HL-60 (cell line): ENCODE measurements around the gene ATP1B1.

Source experiments
- CTCF ChIP-seq: IDR thresholded peaks from one replicate; pipeline ENCODE4 v1.5.1; 2011; ENCODE audit warnings: low read length, control low read depth, inconsistent platforms; ENCODE audit not compliant: insufficient read depth
- GABPA ChIP-seq: IDR thresholded peaks from 2 replicates; pipeline ENCODE4 v1.6.1; 2012; ENCODE audit warnings: low read depth
- POLR2AphosphoS5 ChIP-seq: IDR thresholded peaks from 2 replicates; pipeline ENCODE4 v1.6.1; 2012; ENCODE audit warnings: low read depth
- REST ChIP-seq: IDR thresholded peaks from 2 replicates; pipeline ENCODE4 v1.6.1; 2012; ENCODE audit warnings: low read depth; ENCODE audit not compliant: insufficient replicate concordance
- SPI1 ChIP-seq: IDR thresholded peaks from 2 replicates; pipeline ENCODE4 v1.6.1; 2012; ENCODE audit warnings: low read depth, mild to moderate bottlenecking, borderline replicate concordance

GRCh38 chr1:169091480-169091941 is 15.0 kb upstream of the ATP1B1 start:
- TF ChIP-seq GABPA = no peak
- TF ChIP-seq CTCF = no peak
- TF ChIP-seq REST = no peak
- no peak for TF ChIP-seq POLR2AphosphoS5
- TF ChIP-seq SPI1 = no peak
